ENCODE data around the gene BLOC1S1.
A peak's percentile ranks its signal among the peaks of the same experiment; 100 is the strongest.

Gene BLOC1S1

GRCh38 chr12:55715833-55716581 lies at the start of gene BLOC1S1:
TSS of gene BLOC1S1 (plus strand) at chr12:55716046. CDS start at chr12:55716052, 6 bp downstream.
- peak; percentile 37 for DNase-seq

- DNase-seq = no peak
These were observed 49.3 kb upstream of the BLOC1S1 start for GRCh38 chr12:55666508-55666907.

GRCh38 chr12:55670276-55670675 lies 45.6 kb upstream of the BLOC1S1 start:
- DNase-seq = no peak

- DNase-seq = no peak
These were observed 44.1 kb upstream of the BLOC1S1 start for GRCh38 chr12:55671746-55672145.

- DNase-seq = no peak
These were observed 42.2 kb upstream of the BLOC1S1 start for GRCh38 chr12:55673638-55674037.

GRCh38 chr12:55675666-55676065 lies 40.2 kb upstream of the BLOC1S1 start:
- no peak for DNase-seq

GRCh38 chr12:55676707-55677106 lies 39.1 kb upstream of the BLOC1S1 start:
- DNase-seq = no peak

- DNase-seq = no peak
These were observed 36.2 kb upstream of the BLOC1S1 start for GRCh38 chr12:55679691-55680090.

- DNase-seq = no peak
These were observed 34.4 kb upstream of the BLOC1S1 start for GRCh38 chr12:55681142-55682077.

- DNase-seq = no peak
These were observed 33.6 kb upstream of the BLOC1S1 start for GRCh38 chr12:55682087-55682796.

GRCh38 chr12:55683676-55684075 lies 32.2 kb upstream of the BLOC1S1 start:
- DNase-seq = no peak

- DNase-seq = no peak
These were observed 31.0 kb upstream of the BLOC1S1 start for GRCh38 chr12:55684761-55685370.

GRCh38 chr12:55685671-55686070 lies 30.2 kb upstream of the BLOC1S1 start:
- DNase-seq = no peak

GRCh38 chr12:55686366-55687010 lies 29.4 kb upstream of the BLOC1S1 start:
- no peak for DNase-seq

- no peak for DNase-seq
These were observed 28.1 kb upstream of the BLOC1S1 start for GRCh38 chr12:55687746-55688145.

- DNase-seq = no peak
These were observed 26.9 kb upstream of the BLOC1S1 start for GRCh38 chr12:55688716-55689655.

- no peak for DNase-seq
These were observed 23.1 kb upstream of the BLOC1S1 start for GRCh38 chr12:55692631-55693322.

GRCh38 chr12:55693323-55694187 lies 22.3 kb upstream of the BLOC1S1 start:
- no peak for DNase-seq

- no peak for DNase-seq
These were observed 21.7 kb upstream of the BLOC1S1 start for GRCh38 chr12:55694188-55694515.

GRCh38 chr12:55694651-55695050 lies 21.2 kb upstream of the BLOC1S1 start:
- DNase-seq = no peak

Data from NCI-H1436 treated with DMSO at 0.1 percent for 48 hours (cell line).